Chondrocyte (in vitro differentiated cells): Measurements from ENCODE around the gene DEPDC4. TPM values are rescaled to one million over a fixed set of nuclear protein-coding genes. Genes with fewer than 3 reads are reported as not detected.

Experiments used
- DNase-seq: peaks from one replicate; pipeline ENCODE4 v3.0.0; 2021; ENCODE audit warnings: mixed read lengths, low spot score
- H3K27ac Mint-ChIP-seq: one replicate; pipeline ENCODE4 v1.8.0; 2021; ENCODE audit warnings: mild to moderate bottlenecking, moderate library complexity, mixed read lengths; ENCODE audit not compliant: unreplicated experiment
- H3K27me3 Mint-ChIP-seq: 2 replicates; pipeline ENCODE4 v1.8.0; 2021; ENCODE audit warnings: low read depth, mixed read lengths
- H3K36me3 Mint-ChIP-seq: 2 replicates; pipeline ENCODE4 v1.8.0; 2021; ENCODE audit warnings: low read depth, mixed read lengths
- H3K4me1 Mint-ChIP-seq: 2 replicates; pipeline ENCODE4 v1.8.0; 2021; ENCODE audit warnings: low read depth, mild to moderate bottlenecking, mixed read lengths
- H3K4me3 Mint-ChIP-seq: one replicate; pipeline ENCODE4 v1.8.0; 2021; ENCODE audit warnings: mild to moderate bottlenecking, moderate library complexity, mixed read lengths; ENCODE audit not compliant: unreplicated experiment
- H3K9me3 Mint-ChIP-seq: 2 replicates; pipeline ENCODE4 v1.8.0; 2021; ENCODE audit warnings: low read depth, mixed read lengths
- total RNA-seq: library from RNA; stranded (reverse); gene quantifications from 3 replicates; pipeline ENCODE4 v1.2.1, GENCODE V29; 2021
- TF ChIP-seq, protein P1 (sequence below): fragments of 200-600 bp; sonication (generic); IDR thresholded peaks from 2 replicates; pipeline ENCODE4 v1.5.0; 2021; ENCODE audit warnings: antibody characterized with exemption, mild to moderate bottlenecking, moderate library complexity

The DEPDC4 gene
- total RNA-seq, 1 donor from 2014 or later, result 0.57 TPM

DNA sequence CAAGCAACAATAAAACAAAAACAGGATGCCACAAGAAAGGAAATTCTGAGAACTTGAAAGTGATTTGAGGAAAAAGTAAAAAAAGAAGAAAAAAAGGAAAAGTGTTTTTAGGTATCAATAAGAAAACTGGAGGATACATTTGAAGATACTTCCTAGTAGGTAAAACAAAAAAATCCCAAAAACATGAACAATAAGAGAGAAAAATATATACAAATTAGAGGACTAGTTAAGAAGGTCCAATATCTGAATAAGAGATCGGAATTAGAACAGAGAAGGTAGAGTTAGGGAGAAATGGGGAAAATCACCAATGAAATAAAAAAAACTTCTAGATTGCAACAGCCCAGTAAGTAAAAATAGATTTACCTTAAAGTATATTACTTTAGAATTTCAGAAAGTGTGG, 8.8 kb downstream of the DEPDC4 start:
- no peaks in the 10 kb centered on the region for H3K27me3 Mint-ChIP-seq
- no peaks in the 10 kb centered on the region for H3K36me3 Mint-ChIP-seq
- no peak for DNase-seq
- no peaks in the 10 kb centered on the region for H3K4me1 Mint-ChIP-seq
- TF ChIP-seq, protein P1, sequence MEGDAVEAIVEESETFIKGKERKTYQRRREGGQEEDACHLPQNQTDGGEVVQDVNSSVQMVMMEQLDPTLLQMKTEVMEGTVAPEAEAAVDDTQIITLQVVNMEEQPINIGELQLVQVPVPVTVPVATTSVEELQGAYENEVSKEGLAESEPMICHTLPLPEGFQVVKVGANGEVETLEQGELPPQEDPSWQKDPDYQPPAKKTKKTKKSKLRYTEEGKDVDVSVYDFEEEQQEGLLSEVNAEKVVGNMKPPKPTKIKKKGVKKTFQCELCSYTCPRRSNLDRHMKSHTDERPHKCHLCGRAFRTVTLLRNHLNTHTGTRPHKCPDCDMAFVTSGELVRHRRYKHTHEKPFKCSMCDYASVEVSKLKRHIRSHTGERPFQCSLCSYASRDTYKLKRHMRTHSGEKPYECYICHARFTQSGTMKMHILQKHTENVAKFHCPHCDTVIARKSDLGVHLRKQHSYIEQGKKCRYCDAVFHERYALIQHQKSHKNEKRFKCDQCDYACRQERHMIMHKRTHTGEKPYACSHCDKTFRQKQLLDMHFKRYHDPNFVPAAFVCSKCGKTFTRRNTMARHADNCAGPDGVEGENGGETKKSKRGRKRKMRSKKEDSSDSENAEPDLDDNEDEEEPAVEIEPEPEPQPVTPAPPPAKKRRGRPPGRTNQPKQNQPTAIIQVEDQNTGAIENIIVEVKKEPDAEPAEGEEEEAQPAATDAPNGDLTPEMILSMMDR, result no peak
- H3K9me3 Mint-ChIP-seq, result peaks cover 5% of the 10 kb centered on the region
- H3K27ac Mint-ChIP-seq, result no peak overlapping the region
- H3K4me3 Mint-ChIP-seq, result no peak overlapping the region

DNA sequence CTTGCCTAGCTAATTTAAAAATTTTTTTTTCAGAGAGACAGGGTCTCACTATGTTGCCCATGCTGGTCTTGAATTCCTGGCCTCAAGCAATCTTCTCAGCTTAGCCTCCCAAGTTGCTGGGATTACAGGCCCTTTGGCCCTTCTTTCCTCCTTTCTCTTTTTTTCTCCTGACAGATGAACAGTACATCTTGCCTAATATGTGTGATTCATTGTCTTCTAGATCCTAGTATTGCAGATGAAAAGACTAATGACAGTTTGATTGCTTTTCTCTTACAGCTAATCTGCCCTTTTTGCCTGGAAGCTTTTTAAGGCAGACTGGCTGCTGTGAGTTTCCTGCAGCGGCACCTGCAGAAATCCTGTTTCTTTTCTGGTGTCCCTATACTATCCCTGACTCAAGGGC, 12.0 kb downstream of the DEPDC4 start:
- no peaks in the 10 kb centered on the region for H3K27me3 Mint-ChIP-seq
- H3K9me3 Mint-ChIP-seq, result peaks cover 5% of the 10 kb centered on the region
- H3K36me3 Mint-ChIP-seq, result no peaks in the 10 kb centered on the region
- no peak overlapping the region for H3K4me3 Mint-ChIP-seq
- H3K27ac Mint-ChIP-seq, result no peak overlapping the region
- TF ChIP-seq, protein P1, result no peak
- no peaks in the 10 kb centered on the region for H3K4me1 Mint-ChIP-seq
- DNase-seq, result no peak

DNA sequence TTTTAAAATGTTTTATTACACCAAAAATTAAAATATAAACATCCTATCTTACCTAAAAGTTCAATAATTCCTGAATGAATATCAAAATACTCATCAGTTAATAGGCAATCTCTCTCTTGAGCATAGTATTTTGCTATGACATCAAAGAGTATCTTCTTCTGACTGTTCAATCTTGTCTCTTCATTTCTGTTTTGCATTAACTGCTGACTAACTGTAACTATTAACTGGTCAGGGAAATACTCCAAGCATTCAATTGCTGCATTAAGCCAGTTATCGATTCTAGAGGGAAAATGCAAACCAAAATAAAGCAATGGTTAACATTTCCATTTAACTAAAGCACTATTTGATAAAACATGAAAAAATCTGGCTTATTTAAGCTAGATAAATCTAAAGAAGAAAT, 13.4 kb downstream of the DEPDC4 start:
- no peaks in the 10 kb centered on the region for H3K36me3 Mint-ChIP-seq
- no peaks in the 10 kb centered on the region for H3K27me3 Mint-ChIP-seq
- DNase-seq, result no peak
- H3K9me3 Mint-ChIP-seq, result peaks cover 5% of the 10 kb centered on the region
- no peak overlapping the region for H3K4me3 Mint-ChIP-seq
- H3K4me1 Mint-ChIP-seq, result peaks cover 6% of the 10 kb centered on the region
- H3K27ac Mint-ChIP-seq, result no peak overlapping the region
- TF ChIP-seq, protein P1, result no peak

DNA sequence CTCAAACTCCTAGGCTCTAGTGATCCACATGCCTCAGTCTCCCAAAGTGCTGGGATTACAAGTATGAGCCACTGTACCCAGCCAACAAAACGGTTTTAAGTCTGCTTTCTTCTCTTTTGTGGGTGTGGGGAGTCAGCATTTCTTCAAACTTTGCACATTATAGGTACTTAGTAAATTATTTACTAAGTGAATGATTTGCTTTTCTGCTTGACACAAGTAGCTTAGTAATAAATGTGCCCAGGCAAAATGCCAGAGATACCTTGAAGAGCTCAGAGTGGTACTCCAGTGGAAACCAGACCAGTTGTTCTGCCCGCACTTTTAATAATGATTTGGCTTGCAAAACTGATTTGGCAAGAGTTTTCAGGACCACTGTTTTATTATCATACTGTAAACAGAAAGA, 15.0 kb downstream of the DEPDC4 start:
- Mint-ChIP-seq H3K4me3 (no peak overlapping the region), H3K9me3 (no peaks in the 10 kb centered on the region), H3K27ac (no peak overlapping the region), H3K4me1 (peaks cover 8% of the 10 kb centered on the region), H3K36me3 (no peaks in the 10 kb centered on the region), H3K27me3 (no peaks in the 10 kb centered on the region)
- TF ChIP-seq, protein P1, result no peak
- DNase-seq, result no peak

DNA sequence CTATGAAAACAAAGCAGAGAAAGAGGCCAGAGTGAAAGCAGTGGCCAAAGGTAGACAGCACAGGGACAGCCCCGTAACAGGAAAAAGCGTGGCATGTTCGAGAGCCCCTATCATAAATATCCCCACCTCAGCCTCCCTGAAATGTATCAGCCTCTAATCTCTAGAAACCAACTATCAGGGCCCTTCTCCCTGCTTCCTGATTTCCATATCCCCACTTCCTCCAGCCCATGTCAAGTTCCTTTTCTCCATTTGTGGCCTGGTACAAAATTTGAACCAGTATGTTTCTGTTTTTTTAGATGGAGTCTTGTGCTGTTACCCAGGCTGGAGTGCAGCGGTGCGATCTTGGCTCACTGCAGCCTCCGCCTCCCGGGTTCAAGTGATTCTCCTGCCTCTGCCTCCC, 16.9 kb downstream of the DEPDC4 start:
- no peaks in the 10 kb centered on the region for H3K27me3 Mint-ChIP-seq
- H3K9me3 Mint-ChIP-seq, result no peaks in the 10 kb centered on the region
- DNase-seq, result no peak
- H3K4me3 Mint-ChIP-seq, result no peak overlapping the region
- TF ChIP-seq, protein P1, result no peak
- no peak overlapping the region for H3K27ac Mint-ChIP-seq
- H3K4me1 Mint-ChIP-seq, result peaks cover 8% of the 10 kb centered on the region
- no peaks in the 10 kb centered on the region for H3K36me3 Mint-ChIP-seq
